ENCODE data around the gene ITFG1.

ITFG1 gene

GRCh38 chr16:47460711-47461597 is at the start of gene ITFG1, which contains the start of gene PHKB:
Gene ITFG1, minus strand, starts transcription at chr16:47461063. Its CDS starts 18 bp downstream, at chr16:47461045.
Gene PHKB, plus strand, starts transcription at chr16:47461331. Its CDS starts 20 bp downstream, at chr16:47461351.
- FAIRE-seq = no peak

- FAIRE-seq = no peak
These were observed 46.8 kb upstream of the ITFG1 start for GRCh38 chr16:47507701-47508100.

- FAIRE-seq = no peak
These were observed 45.9 kb upstream of the ITFG1 start for GRCh38 chr16:47506800-47507199.

- no peak for FAIRE-seq
These were observed 43.7 kb upstream of the ITFG1 start for GRCh38 chr16:47504599-47504998.

- no peak for FAIRE-seq
These were observed 43.1 kb upstream of the ITFG1 start for GRCh38 chr16:47503936-47504335.

- FAIRE-seq = no peak
These were observed 38.9 kb upstream of the ITFG1 start for GRCh38 chr16:47499700-47500264.

- no peak for FAIRE-seq
These were observed 38.3 kb upstream of the ITFG1 start for GRCh38 chr16:47499080-47499699.

GRCh38 chr16:47493381-47494337 is 32.8 kb upstream of the ITFG1 start:
- no peak for FAIRE-seq

- FAIRE-seq = no peak
These were observed 31.8 kb upstream of the ITFG1 start for GRCh38 chr16:47492428-47493377.

GRCh38 chr16:47492036-47492427 is 31.2 kb upstream of the ITFG1 start:
- FAIRE-seq = no peak

GRCh38 chr16:47490471-47490870 is 29.6 kb upstream of the ITFG1 start:
- no peak for FAIRE-seq

GRCh38 chr16:47488051-47488450 is 27.2 kb upstream of the ITFG1 start:
- FAIRE-seq = no peak

GRCh38 chr16:47486856-47487255 is 26.0 kb upstream of the ITFG1 start:
- FAIRE-seq = no peak

- FAIRE-seq = no peak
These were observed 22.8 kb upstream of the ITFG1 start for GRCh38 chr16:47483616-47484015.

- no peak for FAIRE-seq
These were observed 21.0 kb upstream of the ITFG1 start for GRCh38 chr16:47481698-47482374.

GRCh38 chr16:47480410-47480809 is 19.5 kb upstream of the ITFG1 start:
- no peak for FAIRE-seq

- FAIRE-seq = no peak
These were observed 16.8 kb upstream of the ITFG1 start for GRCh38 chr16:47477679-47478078.

GRCh38 chr16:47476654-47477345 is 15.9 kb upstream of the ITFG1 start:
- no peak for FAIRE-seq

- FAIRE-seq = no peak
These were observed 14.9 kb upstream of the ITFG1 start for GRCh38 chr16:47475786-47476185.

GRCh38 chr16:47473792-47474191 is 12.9 kb upstream of the ITFG1 start:
- FAIRE-seq = peak; percentile 5
